Ovary (tissue), 9 donors: ENCODE data around the gene RPS6KA1. TPM values are rescaled to one million over a fixed set of nuclear protein-coding genes. Genes with fewer than 3 reads are reported as not detected.

Experiments
- DNase-seq, 5 donors: peaks; one replicate each; pipeline ENCODE4 v3.0.0-alpha.2; 2019 to 2020
- H3K27ac ChIP-seq, 2 donors: fragments of 200-600 bp; one replicate each; pipeline versions ENCODE4 v1.5.1 to v1.8.0; 2019 to 2022
- H3K27me3 ChIP-seq: fragments of 200-600 bp; one replicate; pipeline ENCODE4 v1.8.0; 2022
- H3K36me3 ChIP-seq: fragments of 200-600 bp; sonication (generic); one replicate; pipeline ENCODE4 v1.5.1; 2019
- H3K4me1 ChIP-seq: one replicate; pipeline ENCODE4 v1.8.1; 2013; ENCODE audit warnings: mild to moderate bottlenecking, moderate library complexity; ENCODE audit not compliant: insufficient read depth
- H3K4me3 ChIP-seq: fragments of 200-600 bp; sonication (generic); one replicate; pipeline ENCODE4 v1.5.1; 2017
- H3K9me3 ChIP-seq, 2 donors: fragments of 200-600 bp in 1 of 2; sonication (generic) in 1 of 2; one replicate each; pipeline versions ENCODE4 v1.5.1 to v1.8.1; 2013 to 2019; ENCODE audit warnings: mild to moderate bottlenecking in 1 of 2, moderate library complexity in 1 of 2
- EP300 ChIP-seq: sonication (generic); formaldehyde crosslinking; IDR thresholded peaks from one replicate; pipeline ENCODE4 v1.6.1; 2017; ENCODE audit warnings: antibody characterized with exemption
- POLR2A ChIP-seq: fragments of 450-650 bp; IDR thresholded peaks from one replicate; pipeline ENCODE4 v1.6.1; 2017; ENCODE audit warnings: antibody characterized with exemption, mild to moderate bottlenecking, moderate library complexity
- WGBS, 3 donors: extraction: QIAGEN DNeasy Blood & Tissue Kit in 1 of 3; methylation state at CpG; one replicate each; pipeline versions ENCODE4 v1.1.5 to v1.1.7; 2013 to 2017; 5-methylcytosine and 5-hydroxymethylcytosine counted together
- intact Hi-C, 4 donors: fragments of 100-400 bp; cut with DNase I; formaldehyde crosslinking; loops; one replicate each; pipeline versions ENCODE4 v1.11.0 to v1.15.1; 2022 to 2023
- polyA plus RNA-seq, 2 donors: library from polyadenylated mRNA; stranded (reverse); fragments of 200-250 nt in 1 of 2; fragments of 350-450 nt in 1 of 2; fragmentation: Illumina TruSeq in 1 of 2; extraction: RNeasy Lipid Tissue Mini Kit (QIAGEN cat#74804) in 1 of 2; gene quantifications; one replicate each; pipeline ENCODE4 v1.2.3, GENCODE V29; 2013 to 2014
- total RNA-seq, 7 donors: library from RNA; depleted of rRNA in 2 of 7; stranded (reverse); fragments of >200 nt in 2 of 7; fragmentation: NEBNext Ultra II Directional in 3 of 7; extraction: Animal tissue kit (Norgen Biotek cat#: 25700) in 3 of 7; gene quantifications; one replicate each; pipeline versions ENCODE4 v1.1.0 to v1.2.4, GENCODE V29; 2016 to 2023
- TF ChIP-seq, protein P1 (sequence below), 3 donors: fragments of 450-650 bp in 2 of 3; fragments of 200-600 bp in 1 of 3; IDR thresholded peaks; one replicate each; pipeline versions ENCODE4 v1.5.1 to v1.8.0; 2016 to 2022; ENCODE audit warnings: antibody characterized with exemption in 3 of 3, mild to moderate bottlenecking in 1 of 3
- donor health status: DM: no; HTN: no; CAD: no; lungs with moderate emphysema.
- donor health status: DM: no; HTN: no; CAD: no.
- donor health status: Bipolar disorder and iron deficiency.
- donor health status: DM: yes; HTN: yes; CAD: no.
- donor health status: DM: no; HTN: no; CAD: no.
- donor health status: DM: yes; HTN: yes; CAD: no.

RPS6KA1 gene
- total and polyA plus RNA-seq, 9 donors = 2.2 to 18.8 (median 5.2) TPM

DNA sequence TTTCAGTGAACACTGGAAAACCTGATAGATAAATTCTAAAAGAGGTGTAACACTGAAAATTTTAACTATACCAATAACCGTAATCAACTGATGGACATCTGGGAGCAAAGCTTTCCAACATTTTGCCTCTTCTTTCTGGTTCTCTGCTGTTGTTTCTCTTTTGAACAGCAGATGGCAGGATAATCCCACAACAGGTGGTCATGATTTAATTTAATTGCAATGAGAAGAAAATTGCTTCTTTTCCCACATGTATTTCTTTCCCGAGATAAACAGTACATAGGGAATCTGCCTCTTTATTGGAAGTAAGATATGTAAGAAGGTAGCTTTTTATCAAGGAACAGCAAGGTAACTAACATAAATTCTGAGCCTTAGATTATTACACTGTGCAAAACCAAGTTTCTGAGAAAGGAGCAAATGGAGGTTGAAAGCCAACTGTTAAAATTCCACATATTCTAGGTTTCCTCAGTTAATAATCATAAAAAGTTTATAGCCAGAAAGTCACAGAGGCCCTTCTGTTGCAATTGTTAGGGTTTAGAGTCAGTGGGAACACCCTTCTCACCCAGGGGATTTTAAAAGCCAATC, 72.9 kb downstream of the RPS6KA1 start:
- no peak overlapping the region for H3K27ac ChIP-seq

DNA sequence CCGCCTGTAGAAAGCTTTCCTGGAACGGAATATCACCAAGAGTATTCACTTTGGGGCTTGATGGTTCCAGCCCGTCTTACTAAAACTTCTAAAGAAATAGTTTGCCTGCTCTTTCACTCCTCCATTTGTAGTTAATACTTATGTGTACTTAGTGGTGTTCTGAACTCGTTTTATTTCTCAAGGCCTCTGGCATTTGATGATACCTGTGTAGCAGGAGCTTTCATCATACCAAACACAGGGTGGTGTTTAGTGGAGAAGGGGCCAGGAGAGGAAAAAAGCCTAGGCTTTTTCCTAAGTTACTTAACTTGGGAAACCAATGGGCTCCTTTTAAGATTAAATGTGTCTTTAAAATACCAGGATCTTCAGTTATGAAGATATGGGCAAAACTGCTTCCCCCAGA, 74.3 kb downstream of the RPS6KA1 start:
- no peak overlapping the region for H3K27ac ChIP-seq
- TF ChIP-seq EP300 (no peak), POLR2A (no peak)
- TF ChIP-seq, protein P1, sequence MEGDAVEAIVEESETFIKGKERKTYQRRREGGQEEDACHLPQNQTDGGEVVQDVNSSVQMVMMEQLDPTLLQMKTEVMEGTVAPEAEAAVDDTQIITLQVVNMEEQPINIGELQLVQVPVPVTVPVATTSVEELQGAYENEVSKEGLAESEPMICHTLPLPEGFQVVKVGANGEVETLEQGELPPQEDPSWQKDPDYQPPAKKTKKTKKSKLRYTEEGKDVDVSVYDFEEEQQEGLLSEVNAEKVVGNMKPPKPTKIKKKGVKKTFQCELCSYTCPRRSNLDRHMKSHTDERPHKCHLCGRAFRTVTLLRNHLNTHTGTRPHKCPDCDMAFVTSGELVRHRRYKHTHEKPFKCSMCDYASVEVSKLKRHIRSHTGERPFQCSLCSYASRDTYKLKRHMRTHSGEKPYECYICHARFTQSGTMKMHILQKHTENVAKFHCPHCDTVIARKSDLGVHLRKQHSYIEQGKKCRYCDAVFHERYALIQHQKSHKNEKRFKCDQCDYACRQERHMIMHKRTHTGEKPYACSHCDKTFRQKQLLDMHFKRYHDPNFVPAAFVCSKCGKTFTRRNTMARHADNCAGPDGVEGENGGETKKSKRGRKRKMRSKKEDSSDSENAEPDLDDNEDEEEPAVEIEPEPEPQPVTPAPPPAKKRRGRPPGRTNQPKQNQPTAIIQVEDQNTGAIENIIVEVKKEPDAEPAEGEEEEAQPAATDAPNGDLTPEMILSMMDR (IDR thresholded peaks at IDR 0.05) = no peak
- intact Hi-C loops = loop anchor here (2.0 to 5.0 kb wide), 4 partner anchors 185 to 273 kb away; no protein-coding TSS in a partner anchor

More for the DNA sequence above, 72.9 kb downstream of the RPS6KA1 start:
- Histone ChIP-seq H3K27me3 (no peaks in the 10 kb centered on the region), H3K4me3 (no peak overlapping the region), H3K9me3 (no peaks in the 10 kb centered on the region), H3K36me3 (no peaks in the 10 kb centered on the region), H3K4me1 (no peaks in the 10 kb centered on the region)
- intact Hi-C loops = loop anchor here (2.0 to 5.0 kb wide), 4 partner anchors 186 to 275 kb away; no protein-coding TSS in a partner anchor
- TF ChIP-seq EP300 = no peak
- TF ChIP-seq, protein P1 (IDR thresholded peaks at IDR 0.05) = peak; percentile 81 to 97 (median 94)
- WGBS, 3 donors = 0% methylated on average over 2 of the region's 2 CpGs
- DNase-seq = peak in 1 of 5 donors; percentile 60

DNA sequence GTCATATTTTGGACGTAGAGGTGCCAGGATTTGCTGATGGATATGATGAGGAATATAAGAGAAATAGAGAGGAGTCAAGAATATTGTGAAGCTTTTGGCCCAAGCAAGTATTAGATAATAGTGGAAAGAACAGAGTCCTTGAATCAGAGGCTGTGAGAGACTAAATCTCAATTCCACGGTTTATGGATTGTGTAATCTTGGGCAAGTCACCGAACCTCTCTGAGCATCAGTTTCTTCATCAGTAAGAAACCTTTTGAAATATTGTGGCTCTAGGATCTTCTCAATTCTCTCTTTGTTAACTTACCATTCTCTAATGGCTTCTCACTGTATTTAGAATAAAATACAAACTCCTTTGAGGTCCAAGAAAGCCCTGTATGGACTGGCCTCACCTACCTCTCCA, 77.6 kb downstream of the RPS6KA1 start:
- WGBS, 3 donors = 50 to 52% (median 51%) methylated on average over 3 of the region's 3 CpGs
- TF ChIP-seq EP300 (no peak), POLR2A (no peak)
- TF ChIP-seq, protein P1 (IDR thresholded peaks at IDR 0.05) = no peak
- no peak overlapping the region for H3K4me3 ChIP-seq
- no peak overlapping the region for H3K27ac ChIP-seq
- no peaks in the 10 kb centered on the region for H3K27me3 ChIP-seq
- intact Hi-C loops = no loop called here
- H3K4me1 ChIP-seq = no peaks in the 10 kb centered on the region
- no peak for DNase-seq
- no peaks in the 10 kb centered on the region for H3K36me3 ChIP-seq
- H3K9me3 ChIP-seq = no peaks in the 10 kb centered on the region

More for the DNA sequence above, 74.3 kb downstream of the RPS6KA1 start:
- Histone ChIP-seq H3K36me3 (no peaks in the 10 kb centered on the region), H3K4me1 (no peaks in the 10 kb centered on the region), H3K4me3 (no peak overlapping the region), H3K27me3 (no peaks in the 10 kb centered on the region), H3K9me3 (no peaks in the 10 kb centered on the region)
- no peak for DNase-seq
- WGBS, 3 donors = 55 to 56% (median 56%) methylated on average over 4 of the region's 4 CpGs

DNA sequence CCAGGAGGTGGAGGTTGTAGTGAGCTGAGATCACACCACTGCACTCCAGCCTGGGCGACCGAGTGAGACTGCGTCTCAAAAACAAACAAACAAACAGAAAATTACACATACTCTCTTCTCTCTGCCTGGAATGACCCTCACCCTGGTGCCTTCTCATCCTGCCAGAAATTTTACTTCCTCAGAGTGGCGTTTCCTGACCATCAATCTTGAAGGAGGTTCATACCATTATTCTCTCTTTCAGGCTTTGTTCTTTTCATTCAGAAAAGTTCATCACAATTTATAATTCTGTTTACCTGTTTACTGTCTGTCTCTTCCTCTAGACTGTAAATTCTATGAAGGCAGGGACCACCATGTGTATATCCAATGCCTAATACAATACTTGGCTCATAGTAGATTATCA, 79.3 kb downstream of the RPS6KA1 start:
- no peak overlapping the region for H3K4me3 ChIP-seq
- no peaks in the 10 kb centered on the region for H3K27me3 ChIP-seq
- no peaks in the 10 kb centered on the region for H3K4me1 ChIP-seq
- 33 to 53% (median 37%) methylated on average over 4 of the region's 4 CpGs for WGBS, 3 donors
- no peak for DNase-seq
- no peak overlapping the region for H3K27ac ChIP-seq
- H3K36me3 ChIP-seq = no peaks in the 10 kb centered on the region
- TF ChIP-seq, protein P1 (IDR thresholded peaks at IDR 0.05) = no peak
- TF ChIP-seq EP300 = no peak
- no peak for TF ChIP-seq POLR2A
- intact Hi-C loops = no loop called here
- H3K9me3 ChIP-seq = no peaks in the 10 kb centered on the region
